SU-DHL-6 (cell line): ENCODE data around the gene PPP2R2D.

Experiments used
- CTCF ChIP-seq: fragments of 200-600 bp; sonication (generic); IDR thresholded peaks from one replicate; pipeline ENCODE4 v1.5.1; 2017; ENCODE audit warnings: antibody characterized with exemption, mild to moderate bottlenecking, low read length, moderate library complexity; ENCODE audit not compliant: insufficient read depth, poor library complexity, severe bottlenecking
- EZH2phosphoT487 ChIP-seq: fragments of 200-600 bp; sonication (generic), shearing (Covaris generic); conservative IDR thresholded peaks from 2 replicates; pipeline ENCODE4 v1.6.1; 2018; ENCODE audit warnings: mild to moderate bottlenecking, antibody characterized with exemption, low read length, moderate library complexity, mixed read lengths

GRCh38 chr10:131868436-131868835, 32.4 kb upstream of the PPP2R2D start:
- no peak for TF ChIP-seq CTCF
- no peak for TF ChIP-seq EZH2phosphoT487
